Liver (tissue), 9 donors: ENCODE data around the gene MRPS23. TPM values are rescaled to one million over a fixed set of nuclear protein-coding genes. Genes with fewer than 3 reads are reported as not detected.

Experiments
- DNase-seq: peaks from one replicate; pipeline ENCODE4 v3.0.0-alpha.2; 2017; ENCODE audit warnings: low spot score
- H3K27ac ChIP-seq, 2 donors: one replicate each; pipeline ENCODE4 v1.7.0; 2013; ENCODE audit warnings: inconsistent platforms in 2 of 2, low read length in 2 of 2, control low read depth in 1 of 2, low read depth in 1 of 2, mild to moderate bottlenecking in 1 of 2
- H3K27me3 ChIP-seq, 4 donors: one replicate each; pipeline versions ENCODE4 v1.6.1 to v1.7.0; 2013; ENCODE audit warnings: low read length in 3 of 4, inconsistent platforms in 1 of 4, mild to moderate bottlenecking in 1 of 4, moderate library complexity in 1 of 4; ENCODE audit not compliant: control insufficient read depth in 4 of 4, insufficient read depth in 4 of 4
- H3K36me3 ChIP-seq, 4 donors: one replicate each; pipeline versions ENCODE4 v1.6.1 to v1.7.0; 2013; ENCODE audit warnings: low read length in 3 of 4, mild to moderate bottlenecking in 3 of 4, low read depth in 1 of 4, moderate library complexity in 1 of 4; ENCODE audit not compliant: control insufficient read depth in 4 of 4, insufficient read depth in 3 of 4
- H3K4me1 ChIP-seq, 4 donors: one replicate each; pipeline versions ENCODE4 v1.6.1 to v1.7.0; 2013; ENCODE audit warnings: low read length in 3 of 4, mild to moderate bottlenecking in 3 of 4, moderate library complexity in 1 of 4; ENCODE audit not compliant: control insufficient read depth in 4 of 4, insufficient read depth in 4 of 4
- H3K4me3 ChIP-seq, 3 donors: one replicate each; pipeline versions ENCODE4 v1.6.1 to v1.7.0; 2013; ENCODE audit warnings: low read length in 3 of 3, control low read depth in 1 of 3, low read depth in 1 of 3, mild to moderate bottlenecking in 1 of 3
- H3K9ac ChIP-seq, 2 donors: one replicate each; pipeline ENCODE4 v1.7.0; 2013; ENCODE audit warnings: low read length in 2 of 2, mild to moderate bottlenecking in 2 of 2, moderate library complexity in 2 of 2, control low read depth in 1 of 2, low read depth in 1 of 2
- H3K9me3 ChIP-seq, 4 donors: one replicate each; pipeline versions ENCODE4 v1.6.1 to v1.7.0; 2013; ENCODE audit warnings: low read length in 3 of 4; ENCODE audit not compliant: control insufficient read depth in 4 of 4
- ATF3 ChIP-seq: IDR thresholded peaks from 2 replicates; pipeline ENCODE4 v1.6.1; 2016; ENCODE audit warnings: antibody characterized with exemption
- CTCF ChIP-seq: fragments of 150-350 bp; IDR thresholded peaks from 2 replicates; pipeline ENCODE4 v1.5.1; 2017; ENCODE audit warnings: improper control_type of control experiment, low read depth, low read length; ENCODE audit not compliant: missing input control
- EGR1 ChIP-seq, 2 donors: IDR thresholded peaks; 2 replicates each; pipeline ENCODE4 v1.6.1; 2016 to 2018; ENCODE audit warnings: antibody characterized with exemption in 2 of 2, low read depth in 2 of 2
- FOXA1 ChIP-seq: IDR thresholded peaks from 2 replicates; pipeline ENCODE4 v1.6.1; 2016; ENCODE audit warnings: antibody characterized with exemption
- FOXA2 ChIP-seq: IDR thresholded peaks from 2 replicates; pipeline ENCODE4 v1.6.1; 2016; ENCODE audit warnings: antibody characterized with exemption
- GABPA ChIP-seq, 2 donors: IDR thresholded peaks in 1 of 2; conservative IDR thresholded peaks in 1 of 2; 2 replicates each; pipeline ENCODE4 v1.6.1; 2016; ENCODE audit warnings: antibody characterized with exemption in 2 of 2, mild to moderate bottlenecking in 1 of 2, moderate library complexity in 1 of 2
- HNF4A ChIP-seq, 2 donors: conservative IDR thresholded peaks; 2 replicates each; pipeline ENCODE4 v1.6.1; 2016; ENCODE audit warnings: antibody characterized with exemption in 2 of 2, mild to moderate bottlenecking in 2 of 2
- HNF4G ChIP-seq: IDR thresholded peaks from 2 replicates; pipeline ENCODE4 v1.6.1; 2016; ENCODE audit warnings: antibody characterized with exemption
- JUND ChIP-seq, 2 donors: IDR thresholded peaks; 2 replicates each; pipeline ENCODE4 v1.6.1; 2016; ENCODE audit warnings: antibody characterized with exemption in 2 of 2
- MAX ChIP-seq: IDR thresholded peaks from 2 replicates; pipeline ENCODE4 v1.6.1; 2016; ENCODE audit warnings: antibody characterized with exemption
- NR2F2 ChIP-seq: IDR thresholded peaks from 2 replicates; pipeline ENCODE4 v1.6.1; 2016; ENCODE audit warnings: antibody characterized with exemption
- RAD21 ChIP-seq, 2 donors: IDR thresholded peaks; 2 replicates each; pipeline ENCODE4 v1.6.1; 2016; ENCODE audit warnings: antibody characterized with exemption in 2 of 2, mild to moderate bottlenecking in 2 of 2
- REST ChIP-seq: IDR thresholded peaks from 2 replicates; pipeline ENCODE4 v1.6.1; 2016; ENCODE audit warnings: antibody characterized with exemption, mild to moderate bottlenecking
- RXRA ChIP-seq, 2 donors: IDR thresholded peaks; 2 replicates each; pipeline ENCODE4 v1.6.1; 2017 to 2018; ENCODE audit warnings: antibody characterized with exemption in 2 of 2, mild to moderate bottlenecking in 1 of 2
- SP1 ChIP-seq: IDR thresholded peaks from 2 replicates; pipeline ENCODE4 v1.6.1; 2018; ENCODE audit warnings: antibody characterized with exemption, mild to moderate bottlenecking
- TAF1 ChIP-seq: conservative IDR thresholded peaks from 2 replicates; pipeline ENCODE4 v1.6.1; 2016; ENCODE audit warnings: antibody characterized with exemption, mild to moderate bottlenecking
- YY1 ChIP-seq: IDR thresholded peaks from 2 replicates; pipeline ENCODE4 v1.6.1; 2016; ENCODE audit warnings: antibody characterized with exemption, mild to moderate bottlenecking
- ZBTB33 ChIP-seq: IDR thresholded peaks from 2 replicates; pipeline ENCODE4 v1.6.1; 2016; ENCODE audit warnings: antibody characterized with exemption
- WGBS: extraction: QIAGEN DNeasy Blood & Tissue Kit; methylation state at CpG from one replicate; pipeline ENCODE4 v1.1.7; 2013; 5-methylcytosine and 5-hydroxymethylcytosine counted together
- polyA plus RNA-seq, 2 donors: library from polyadenylated mRNA; stranded (reverse) in 1 of 2; unstranded in 1 of 2; fragments of 200-250 nt in 1 of 2; fragments of >200 nt in 1 of 2; fragmentation: Nextera tagmentation in 1 of 2; extraction: Ambion mirVana in 1 of 2; gene quantifications; one replicate each; pipeline versions ENCODE4 v1.2.1 to v1.2.3, GENCODE V29; 2013 to 2015
- total RNA-seq, 2 donors: library from RNA; depleted of rRNA; stranded (reverse); fragments of >200 nt; gene quantifications; one replicate each; pipeline ENCODE4 v1.2.3, GENCODE V29; 2014
- donor health status: healthy.
- donor health status: healthy.
- donor health status: healthy.
- donor health status: healthy.
- donor health status: healthy.

Gene MRPS23
- total and polyA plus RNA-seq, 4 donors, result 9.8 to 24.3 (median 16.9) TPM

- Histone ChIP-seq H3K4me1 (peaks cover 0 to 20% (median 16%) of the 10 kb centered on the region in 4 donors), H3K4me3 (no peak overlapping the region), H3K27ac (peak overlapping the region in 1 of 2 donors; percentile 25), H3K9ac (no peak overlapping the region), H3K36me3 (no peaks in the 10 kb centered on the region), H3K27me3 (no peaks in the 10 kb centered on the region), H3K9me3 (no peaks in the 10 kb centered on the region)
- DNase-seq, result no peak
- no peak for TF ChIP-seq YY1
- no peak for TF ChIP-seq MAX
- TF ChIP-seq JUND (IDR thresholded peaks at IDR 0.05), result no peak
- no peak for TF ChIP-seq RXRA (IDR thresholded peaks at IDR 0.05)
- TF ChIP-seq GABPA (IDR thresholded peaks at IDR 0.05 in 1 of 2, conservative IDR thresholded peaks at IDR 0.05 in 1 of 2), result no peak
- no peak for TF ChIP-seq NR2F2
- no peak for TF ChIP-seq FOXA2
- no peak for TF ChIP-seq ZBTB33
- TF ChIP-seq EGR1 (IDR thresholded peaks at IDR 0.05; ENCODE audit: low read depth in 2 of 2), result no peak
- no peak for TF ChIP-seq SP1
- no peak for TF ChIP-seq ATF3
- TF ChIP-seq FOXA1, result no peak
- no peak for TF ChIP-seq HNF4A (conservative IDR thresholded peaks at IDR 0.05)
- TF ChIP-seq RAD21 (IDR thresholded peaks at IDR 0.05), result no peak
- no peak for TF ChIP-seq REST
- TF ChIP-seq CTCF, result no peak
- no peak for TF ChIP-seq TAF1
- no peak for TF ChIP-seq HNF4G
- 82% methylated on average over 8 of the region's 8 CpGs for WGBS
Observed at GRCh38 chr17:57899391-57899790, 49.5 kb upstream of the MRPS23 start.
